ENCODE results near the gene FDXR.

GRCh38 chr17:74870512-74870911 is 2.3 kb downstream of the FDXR start:
- TF ChIP-seq CTCF (IDR thresholded peaks at IDR 0.05) (no peak), EZH2 (IDR thresholded peaks at IDR 0.05) (no peak), EZH2phosphoT487 (IDR thresholded peaks at IDR 0.05) (no peak)

Measured in neural progenitor cell (in vitro differentiated cells).